ENCODE data around the gene QRFPR.
A peak's percentile ranks its signal among the peaks of the same experiment; 100 is the strongest.
"Not testable (repeated sequence)": the region's sequence is repeated elsewhere in the genome, so short reads cannot be mapped to it uniquely, and the experiment has no call there.

Gene QRFPR

DNA sequence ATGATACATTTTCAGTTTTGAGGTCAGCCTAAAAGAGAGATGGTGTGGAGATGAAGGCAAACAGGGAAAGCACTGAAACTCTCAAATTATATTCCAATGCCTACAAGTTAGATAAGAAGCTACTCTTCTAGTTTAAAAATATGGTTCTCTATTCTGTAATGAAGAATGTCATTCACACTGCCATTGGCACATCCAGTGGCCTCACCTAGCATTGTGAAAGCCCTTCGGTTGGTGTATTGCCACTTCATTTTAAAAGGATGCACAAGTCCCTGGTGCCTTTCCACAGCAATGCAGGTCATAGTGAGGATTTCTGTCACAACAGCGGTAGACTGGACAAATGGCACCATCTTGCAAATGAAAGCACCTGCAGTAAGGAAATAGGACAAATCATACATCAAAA is 40.6 kb downstream of the QRFPR start:
- DNase-seq (ENCODE audit: low read depth in 2 of 3, low spot score in 1 of 3) = no peak

DNA sequence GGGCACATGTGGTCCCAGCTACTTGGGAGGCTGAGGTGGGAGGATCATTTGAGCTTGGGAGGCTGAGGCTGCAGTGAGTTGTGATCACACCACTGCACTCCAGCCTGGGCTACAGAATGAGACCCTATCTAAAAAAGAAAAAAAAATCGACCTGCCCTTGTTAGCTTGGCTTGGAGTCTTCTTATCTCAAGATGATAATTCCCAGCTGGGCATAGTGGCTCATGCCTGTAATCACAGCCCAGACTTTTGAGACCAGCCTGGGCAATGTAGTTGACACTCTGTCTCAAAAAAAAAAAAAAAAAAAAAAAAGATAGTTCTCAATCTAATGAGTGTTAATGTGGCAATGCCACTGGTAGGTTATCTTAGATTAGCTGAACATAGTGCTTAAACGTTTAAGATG is 41.0 kb downstream of the QRFPR start:
- DNase-seq (ENCODE audit: low read depth in 2 of 3, low spot score in 1 of 3) = no peak

DNA sequence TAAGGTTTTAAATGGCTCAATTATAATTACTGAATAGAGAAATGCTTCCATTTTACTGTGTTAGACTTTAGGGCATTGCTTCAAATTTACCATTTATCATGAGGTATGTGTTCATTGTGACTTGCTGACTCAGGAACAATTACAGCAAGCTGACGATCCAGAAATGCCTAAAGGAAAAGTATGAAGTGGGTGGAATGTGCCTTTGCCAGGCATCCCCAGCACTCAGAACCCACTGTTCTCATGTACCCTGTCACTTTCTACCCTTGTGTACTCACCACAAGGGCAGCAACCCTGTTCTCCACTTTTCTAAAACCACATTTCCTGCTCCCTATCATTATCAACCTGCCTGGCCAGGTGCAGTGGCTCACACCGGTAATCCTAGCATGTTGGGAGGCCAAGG is 41.5 kb downstream of the QRFPR start:
- no peak for DNase-seq (ENCODE audit: low read depth in 2 of 3, low spot score in 1 of 3)

DNA sequence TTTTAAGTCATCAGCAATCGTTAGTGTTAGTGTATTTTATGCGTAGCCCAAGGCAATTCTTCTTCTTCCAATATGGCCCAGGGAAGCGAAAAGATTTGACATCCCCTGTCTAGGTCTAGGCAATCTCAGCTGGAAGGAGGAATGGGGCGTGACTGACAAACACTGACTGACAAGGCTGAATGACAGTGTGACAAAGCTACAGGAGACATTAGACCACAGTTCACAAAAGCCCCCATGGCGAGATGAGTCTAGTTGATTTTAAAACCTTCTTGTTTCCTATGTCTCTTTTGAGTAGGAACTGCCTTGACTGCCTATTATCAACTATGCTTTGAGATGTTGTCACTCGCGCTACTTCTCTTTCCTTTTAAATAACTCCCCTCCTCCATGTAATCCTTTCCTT is 42.3 kb downstream of the QRFPR start:
- DNase-seq (ENCODE audit: low read depth in 2 of 3, low spot score in 1 of 3) = no peak

DNA sequence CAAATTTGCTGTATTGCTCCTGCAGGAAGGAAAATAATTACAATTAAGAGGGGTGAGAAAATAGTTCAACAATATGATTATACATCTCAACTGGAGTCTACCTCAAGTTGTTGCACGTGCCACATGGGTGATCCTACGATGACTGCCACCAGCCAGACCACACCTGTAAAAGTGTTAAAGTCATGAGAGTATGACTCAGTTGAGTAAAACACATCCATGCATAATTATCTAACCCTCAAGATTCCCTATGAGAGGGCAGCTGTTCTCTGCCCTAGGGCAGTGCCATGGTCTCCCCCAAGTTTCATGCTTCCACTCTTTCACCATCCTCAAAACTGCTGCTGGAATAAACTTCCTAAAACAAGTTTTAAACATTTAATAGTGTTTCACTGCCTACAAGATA is 44.1 kb downstream of the QRFPR start:
- peak in 1 of 3 donors; percentile 4 for DNase-seq (ENCODE audit: low read depth in 2 of 3, low spot score in 1 of 3)

DNA sequence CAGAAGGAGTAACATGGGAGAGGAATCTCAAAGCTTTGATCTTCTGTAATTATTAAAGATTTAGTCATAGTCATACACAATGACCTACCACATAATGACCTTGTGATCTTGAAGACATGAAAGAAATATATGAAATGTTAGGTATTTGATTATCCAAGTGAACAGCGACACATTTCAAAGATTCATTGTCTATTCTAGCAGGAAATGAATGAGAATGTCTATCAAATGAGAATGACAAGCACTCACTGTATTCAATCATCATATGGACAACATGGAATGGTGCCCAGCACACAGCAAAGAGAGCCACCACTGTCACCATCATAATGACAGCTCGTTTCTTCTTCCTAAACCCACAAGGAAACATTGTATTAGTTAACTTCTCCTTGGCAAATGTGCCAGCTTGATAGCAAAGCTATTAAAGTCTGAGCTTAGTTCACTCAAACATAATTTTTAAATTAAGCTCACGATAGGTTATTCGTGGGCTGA is 50.6 kb downstream of the QRFPR start:
- no peak for DNase-seq (ENCODE audit: low read depth in 2 of 3, low spot score in 1 of 3)

DNA sequence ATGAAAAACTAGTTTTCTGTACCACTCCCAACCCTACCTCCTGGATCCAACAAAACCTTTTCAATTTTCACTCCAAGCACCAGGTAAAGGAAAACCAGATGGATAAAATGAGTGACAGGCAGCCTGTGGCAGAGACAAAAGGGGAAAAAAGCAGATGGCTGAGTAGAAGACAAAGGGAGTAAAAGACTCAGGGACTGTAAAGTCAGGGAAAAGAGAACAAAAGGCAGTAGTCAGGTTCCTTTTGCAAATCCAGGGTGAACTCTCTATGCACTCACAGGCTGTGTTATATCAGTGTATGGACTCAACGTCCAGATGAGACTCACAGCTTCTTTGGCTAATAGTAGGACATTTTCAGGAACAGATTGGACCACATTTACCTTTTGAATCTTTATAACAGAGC is 54.2 kb downstream of the QRFPR start:
- no peak for DNase-seq (ENCODE audit: low read depth in 2 of 3, low spot score in 1 of 3)

DNA sequence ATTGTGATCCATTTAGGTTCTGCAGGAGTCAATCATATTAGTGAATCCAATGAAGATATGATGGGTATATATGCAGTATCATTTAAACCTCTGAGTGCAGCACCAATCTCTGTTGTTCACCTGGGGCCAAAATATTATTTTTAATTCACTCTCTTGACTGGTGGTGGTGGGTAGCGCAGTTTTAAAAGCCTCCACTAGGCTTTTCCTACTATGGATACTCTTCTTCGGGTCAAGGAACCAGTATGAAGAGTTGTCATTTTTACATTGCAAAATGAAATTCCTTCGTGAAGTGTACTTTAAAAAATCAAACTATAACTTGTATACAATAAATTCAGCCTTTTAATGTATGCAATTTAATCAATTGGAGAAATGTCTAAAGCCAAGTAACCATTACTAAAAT is 56.5 kb downstream of the QRFPR start:
- no peak for DNase-seq (ENCODE audit: low read depth in 2 of 3, low spot score in 1 of 3)

DNA sequence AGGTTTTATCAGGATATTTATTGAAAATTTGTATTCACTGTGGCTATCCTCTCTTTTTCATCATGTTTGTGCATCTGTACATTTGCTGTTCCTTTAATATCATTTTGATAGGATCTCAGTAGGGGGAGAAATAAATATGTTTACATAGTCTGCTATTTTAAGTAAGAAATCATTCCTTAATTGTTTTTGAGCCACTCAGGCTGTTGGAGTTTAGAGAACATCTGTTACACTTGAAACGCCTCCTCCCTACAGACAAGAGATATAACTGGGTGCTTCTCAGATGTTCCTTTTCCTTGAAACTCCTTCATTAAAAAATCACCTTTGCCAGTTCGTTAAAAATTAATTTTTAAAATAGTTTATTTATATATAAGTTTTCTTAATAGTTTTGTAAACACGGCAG is 59.4 kb downstream of the QRFPR start:
- no peak for DNase-seq (ENCODE audit: low read depth in 2 of 3, low spot score in 1 of 3)

DNA sequence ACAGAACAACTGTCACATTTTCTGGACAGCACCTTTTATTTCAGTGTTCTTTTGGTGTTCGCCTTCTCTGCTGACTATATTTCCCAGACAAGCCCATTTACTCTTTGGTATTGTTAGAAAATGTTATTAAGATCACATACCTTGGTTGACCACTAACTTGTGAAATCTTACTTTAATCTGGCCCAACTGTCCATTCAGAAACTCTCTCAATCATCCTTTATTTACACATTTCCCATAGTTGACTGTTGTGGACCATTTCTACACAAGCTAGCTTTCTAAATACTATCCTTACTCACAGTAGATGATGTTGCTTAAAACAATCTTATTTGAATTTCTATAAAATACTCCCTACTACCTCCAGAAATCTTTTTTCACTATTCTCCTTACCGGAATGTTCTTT is 64.7 kb downstream of the QRFPR start:
- no peak for DNase-seq (ENCODE audit: low read depth in 2 of 3, low spot score in 1 of 3)

DNA sequence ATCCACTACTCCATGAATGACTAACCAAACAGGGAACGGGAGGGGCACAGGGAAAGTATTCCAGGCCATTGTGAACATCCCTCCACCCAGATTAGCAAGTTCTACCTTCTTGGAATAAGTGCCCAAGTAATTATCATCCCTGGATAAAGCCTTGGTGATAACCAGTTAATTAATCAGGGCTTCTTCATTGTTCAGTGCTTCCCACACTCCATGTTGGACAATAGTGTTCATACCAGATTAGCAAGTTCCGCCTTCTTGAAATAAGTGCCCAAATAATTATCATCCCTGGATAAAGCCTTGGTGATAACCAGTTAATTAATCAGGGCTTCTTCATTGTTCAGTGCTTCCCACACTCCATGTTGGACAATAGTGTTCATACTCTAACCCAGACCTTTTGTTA is 67.4 kb downstream of the QRFPR start:
- DNase-seq (ENCODE audit: low read depth in 2 of 3, low spot score in 1 of 3) = not testable (repeated sequence)

DNA sequence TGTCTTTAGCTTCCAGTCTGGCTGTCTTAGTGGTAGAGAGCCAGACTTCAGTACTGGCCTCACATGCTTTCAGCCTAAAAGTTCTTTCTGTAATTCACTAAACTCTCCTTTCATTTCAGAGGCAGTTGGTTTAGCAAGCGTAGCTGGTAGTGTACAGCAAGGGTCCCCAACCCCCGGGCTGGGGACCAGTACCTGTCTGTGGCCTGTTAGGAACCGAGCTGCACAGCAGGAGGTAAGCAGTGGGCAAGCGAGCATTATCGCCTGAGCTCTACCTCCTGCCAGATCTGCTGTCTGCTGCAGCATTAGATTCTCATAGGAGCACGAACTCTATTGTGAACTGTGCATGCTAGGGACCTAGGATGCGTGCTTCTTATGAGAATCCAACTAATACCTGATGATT is 72.0 kb downstream of the QRFPR start:
- no peak for DNase-seq (ENCODE audit: low read depth in 2 of 3, low spot score in 1 of 3)

DNA sequence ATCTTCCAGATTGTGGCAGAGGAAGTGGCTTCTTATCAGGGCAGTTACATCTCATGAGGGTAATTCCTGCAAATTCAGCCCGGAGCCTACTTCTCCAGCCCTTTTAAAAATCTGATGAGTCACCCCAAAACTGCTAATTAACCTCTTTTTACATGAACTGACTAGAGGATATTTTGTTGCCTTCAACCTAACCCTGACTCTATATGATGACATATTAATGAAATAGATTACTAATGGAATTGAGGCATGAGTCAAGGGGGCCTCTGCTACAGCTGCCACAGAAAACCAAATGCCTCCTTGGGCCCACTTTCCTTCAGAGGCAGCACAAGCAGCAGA is 72.5 kb downstream of the QRFPR start:
- DNase-seq (ENCODE audit: low read depth in 2 of 3, low spot score in 1 of 3) = no peak

DNA sequence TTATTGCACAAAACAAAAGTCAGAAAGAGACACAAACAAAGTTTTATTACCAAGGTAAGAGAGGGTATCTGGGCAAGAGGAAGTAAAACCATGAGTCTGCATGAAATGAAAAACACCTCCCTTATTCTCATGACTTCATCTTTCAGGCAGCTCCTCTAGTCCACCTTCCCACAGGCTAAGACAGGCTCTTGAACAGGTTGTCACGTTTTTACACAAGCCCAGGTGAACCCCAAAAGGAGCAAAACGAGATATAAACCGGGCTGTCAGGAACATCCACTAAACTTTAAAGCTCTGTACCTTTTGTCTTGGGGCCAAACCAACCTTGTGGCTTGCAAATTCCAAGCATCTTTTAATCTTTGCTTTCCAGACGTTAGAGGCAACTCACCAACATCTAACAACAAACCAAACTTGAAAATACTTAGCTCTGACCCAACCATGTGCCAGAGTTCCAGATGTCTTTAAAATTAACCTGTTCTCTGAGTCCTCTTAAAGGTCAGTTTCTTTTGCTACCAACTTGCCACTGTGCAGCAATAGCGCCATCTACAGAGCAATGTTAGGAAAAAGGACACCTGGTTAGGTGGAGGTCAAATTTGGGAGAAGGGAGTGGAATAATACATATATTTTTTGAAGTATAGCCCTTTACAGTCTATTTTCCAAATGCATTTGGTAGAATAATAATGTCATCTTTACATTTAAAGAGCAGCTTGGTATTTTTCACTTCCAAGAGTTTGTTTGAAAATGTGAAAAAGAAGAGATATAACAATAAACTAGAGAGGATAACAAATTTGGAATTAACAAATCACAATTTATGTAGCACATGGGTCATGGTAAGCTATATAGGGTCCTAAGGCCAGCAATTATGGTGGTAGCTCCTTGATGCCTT is 73.1 kb downstream of the QRFPR start:
- peak; percentile 7 to 60 (median 21) for DNase-seq (ENCODE audit: low read depth in 2 of 3, low spot score in 1 of 3)

DNA sequence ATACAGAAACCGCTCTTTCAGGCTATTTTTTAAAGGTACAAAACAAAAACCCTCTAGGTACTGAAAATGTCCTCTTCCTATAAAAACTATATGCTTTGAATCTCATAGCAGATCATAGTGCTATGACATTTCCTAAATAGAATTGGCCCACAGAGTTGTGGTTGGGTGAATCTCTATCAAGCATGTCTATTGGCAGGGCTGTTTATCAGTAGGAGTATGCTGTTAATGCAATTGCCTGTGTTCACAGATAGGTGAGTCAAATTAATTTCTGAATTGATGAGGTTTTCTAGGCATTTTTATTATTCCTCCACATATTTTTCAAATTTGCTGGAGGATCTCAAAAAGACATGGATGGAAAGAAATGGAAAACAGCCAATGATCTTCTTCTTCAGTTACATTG is 73.9 kb downstream of the QRFPR start:
- DNase-seq (ENCODE audit: low read depth in 2 of 3, low spot score in 1 of 3) = no peak

DNA sequence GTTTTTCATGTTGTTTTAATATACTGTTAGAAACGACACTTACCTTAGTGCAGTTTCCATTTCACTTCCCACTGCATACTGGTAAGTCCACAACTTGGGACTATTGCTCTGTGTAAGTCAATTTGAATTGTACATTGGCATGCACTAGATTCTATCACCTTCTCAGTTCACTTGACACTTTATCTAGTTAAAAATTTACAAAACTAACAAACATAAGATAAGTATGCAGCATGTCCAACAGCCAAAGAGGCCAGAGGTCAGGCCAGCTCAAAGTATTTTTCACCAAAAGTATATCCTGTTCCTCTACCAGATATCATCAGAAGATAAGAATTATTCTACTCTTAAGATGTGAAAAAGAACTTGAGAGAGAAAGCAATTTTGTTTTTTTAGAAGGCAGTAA is 75.9 kb downstream of the QRFPR start:
- DNase-seq (ENCODE audit: low read depth in 2 of 3, low spot score in 1 of 3) = no peak

DNA sequence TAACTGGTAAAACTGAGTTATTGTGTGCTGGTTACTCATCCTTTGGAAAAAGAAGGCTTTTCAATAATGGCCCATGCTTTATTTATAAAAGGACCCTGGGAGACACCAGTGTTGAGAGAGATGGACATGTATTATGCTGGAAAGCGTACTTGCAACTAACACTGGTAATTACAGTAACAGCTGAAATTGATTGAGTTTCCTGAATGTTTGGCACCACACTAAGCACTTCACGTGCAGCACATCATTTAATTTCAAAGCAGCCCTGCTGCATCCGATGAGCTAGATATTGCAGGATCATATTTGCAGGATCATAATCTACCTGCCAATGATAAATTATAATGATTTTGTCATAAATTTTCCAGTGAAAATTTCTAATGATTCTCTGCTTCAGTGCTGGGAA is 81.5 kb downstream of the QRFPR start:
- no peak for DNase-seq (ENCODE audit: low read depth in 2 of 3, low spot score in 1 of 3)

DNA sequence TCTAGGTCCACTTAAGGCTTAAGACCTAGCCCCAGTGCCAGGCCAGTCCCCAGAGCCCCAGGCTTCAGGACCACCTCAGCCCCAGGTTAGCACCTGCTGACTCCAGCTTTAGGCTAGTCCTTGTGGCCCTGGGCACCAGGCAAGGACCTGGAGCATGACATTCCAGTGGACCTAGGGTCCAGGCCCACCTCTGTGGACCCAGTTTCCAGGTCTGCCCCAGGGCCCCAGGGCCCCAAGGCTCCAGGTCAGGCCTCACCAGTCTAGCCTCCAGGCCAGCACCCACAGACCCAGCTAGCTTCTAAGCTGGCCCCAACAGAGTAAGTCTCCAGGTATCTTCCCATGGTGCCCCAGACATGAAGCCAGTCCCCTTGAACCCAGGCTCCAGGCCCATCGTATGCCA is 97.5 kb downstream of the QRFPR start:
- no peak for DNase-seq (ENCODE audit: low read depth in 2 of 3, low spot score in 1 of 3)

DNA sequence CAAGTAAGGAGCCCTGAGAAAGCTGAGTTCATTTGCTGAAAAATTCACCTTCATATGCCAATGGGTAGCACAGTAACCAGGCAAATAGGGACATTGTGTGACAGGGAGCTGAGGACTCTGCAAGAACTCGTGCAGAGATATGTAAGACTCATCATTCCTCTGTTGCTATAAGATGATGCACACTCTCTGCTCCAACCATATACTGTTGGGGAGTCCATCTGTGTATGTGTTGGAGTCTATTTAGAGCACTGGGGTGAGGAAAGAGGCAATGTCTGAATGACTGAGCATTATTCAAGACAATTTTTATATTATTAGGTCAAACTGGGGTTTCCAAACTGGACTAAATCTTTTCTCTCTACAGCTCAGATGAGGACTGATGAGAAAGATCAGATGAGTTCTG is 100.4 kb downstream of the QRFPR start:
- no peak for DNase-seq (ENCODE audit: low read depth in 2 of 3, low spot score in 1 of 3)

DNA sequence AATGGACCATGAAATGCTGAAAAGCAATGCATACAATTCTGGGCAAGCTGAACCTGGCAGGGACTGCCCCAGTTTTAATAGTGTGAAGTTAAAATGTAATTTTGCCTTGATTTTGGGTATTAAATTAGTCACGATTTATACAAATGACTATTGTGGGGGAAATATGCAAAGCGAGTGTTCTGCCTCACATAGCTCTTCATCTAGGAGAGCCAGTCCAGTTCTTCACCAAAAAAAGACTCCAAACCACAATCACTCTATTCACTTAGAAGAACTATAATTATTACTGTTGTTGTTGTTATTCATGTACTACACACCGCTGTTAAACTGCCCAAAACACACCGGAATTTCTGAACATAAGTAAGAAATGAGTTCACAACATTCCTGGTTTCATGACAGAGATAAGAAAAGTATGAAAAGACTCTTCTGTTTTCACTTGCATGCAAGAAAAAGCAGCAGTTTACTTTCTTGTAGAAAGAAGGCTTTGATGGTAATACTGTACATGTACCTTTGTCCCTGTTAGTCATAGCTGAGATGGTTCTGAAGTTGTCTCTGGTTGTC is 101.9 kb downstream of the QRFPR start:
- DNase-seq (ENCODE audit: low read depth in 2 of 3, low spot score in 1 of 3) = no peak
